Amygdala (tissue), 56 donors: ENCODE results near the gene GALNT3.

Source experiments
- DNase-seq, 56 donors: peaks; one replicate each; lab custom pipeline; 2025; lab: John Stamatoyannopoulos, UW

Gene GALNT3

GRCh38 chr2:165793779-165794535 lies at the start of gene GALNT3:
Gene GALNT3 (minus strand): TSS chr2:165794247. CDS start chr2:165770700, 23,547 bp downstream.
- DNase-seq = peak in 23 of 56 donors; percentile 3 to 42 (median 16)

DNA sequence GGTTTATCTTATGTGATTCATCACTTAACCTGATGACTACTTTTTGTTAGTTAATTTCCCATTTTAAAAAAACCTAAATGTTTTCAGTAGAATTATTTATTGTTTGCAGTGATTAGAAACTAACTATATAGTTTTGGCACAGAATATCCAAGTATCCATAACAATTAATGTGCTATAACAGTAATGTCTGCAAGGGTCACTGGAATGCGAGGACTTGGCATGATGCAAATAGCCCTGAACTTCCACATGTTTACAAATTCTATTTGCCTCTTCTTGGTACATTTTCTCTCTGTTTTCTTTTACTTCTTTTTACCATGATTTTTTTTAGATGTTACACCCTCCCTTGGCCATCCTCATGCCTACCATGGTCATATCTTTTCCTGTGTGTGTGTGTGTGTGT lies 49.3 kb upstream of the GALNT3 start:
- no peak for DNase-seq

DNA sequence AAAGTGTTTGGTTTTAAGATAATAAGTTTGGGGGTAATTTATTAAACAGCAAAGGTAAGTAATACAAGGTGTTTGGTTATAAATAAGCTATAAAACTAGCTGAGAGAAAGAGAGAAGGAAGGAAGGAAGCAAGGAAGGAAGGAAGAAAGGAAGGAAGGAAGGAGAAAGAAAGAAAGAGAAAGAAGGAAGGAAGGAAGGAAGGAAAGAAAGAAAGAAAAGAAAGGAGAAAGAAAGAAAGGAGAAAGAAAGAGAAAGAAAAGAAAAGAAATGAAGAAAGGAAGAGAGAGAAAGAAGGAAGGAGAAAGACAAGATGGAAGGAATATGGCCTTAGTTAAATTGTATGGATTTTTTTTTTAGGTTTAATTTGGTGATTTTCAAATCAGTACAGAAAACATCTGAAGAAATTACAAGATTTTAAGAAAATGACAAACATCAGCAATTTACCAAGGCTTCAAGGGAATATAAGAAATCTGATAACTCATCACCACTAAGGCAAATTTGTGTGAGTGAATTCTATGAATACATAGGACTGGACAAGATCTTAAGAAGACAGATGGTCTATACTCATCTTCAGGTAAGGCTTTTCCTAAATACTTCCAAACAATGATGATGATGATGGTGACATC lies 46.4 kb upstream of the GALNT3 start:
- no peak for DNase-seq

DNA sequence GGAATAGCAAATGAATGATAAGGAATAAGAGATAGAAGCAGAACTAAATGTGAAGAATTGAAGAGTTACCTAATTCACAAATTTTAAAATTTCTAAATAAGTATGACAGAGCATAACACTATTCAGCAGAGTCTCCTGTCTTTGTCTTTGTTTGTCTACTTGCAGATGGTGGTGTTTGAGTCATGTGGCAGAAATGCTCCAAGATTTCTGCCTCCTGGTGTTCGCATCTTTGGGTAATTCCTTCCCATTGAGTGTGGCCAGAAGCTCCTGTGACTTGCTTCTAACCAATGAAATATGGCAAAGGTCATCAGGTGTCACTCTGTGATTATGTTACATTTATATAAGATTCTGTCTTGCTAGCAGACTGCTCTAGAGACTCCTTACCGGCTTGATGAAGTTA lies 45.6 kb upstream of the GALNT3 start:
- no peak for DNase-seq

GRCh38 chr2:165837122-165837521 lies 43.1 kb upstream of the GALNT3 start:
- no peak for DNase-seq

DNA sequence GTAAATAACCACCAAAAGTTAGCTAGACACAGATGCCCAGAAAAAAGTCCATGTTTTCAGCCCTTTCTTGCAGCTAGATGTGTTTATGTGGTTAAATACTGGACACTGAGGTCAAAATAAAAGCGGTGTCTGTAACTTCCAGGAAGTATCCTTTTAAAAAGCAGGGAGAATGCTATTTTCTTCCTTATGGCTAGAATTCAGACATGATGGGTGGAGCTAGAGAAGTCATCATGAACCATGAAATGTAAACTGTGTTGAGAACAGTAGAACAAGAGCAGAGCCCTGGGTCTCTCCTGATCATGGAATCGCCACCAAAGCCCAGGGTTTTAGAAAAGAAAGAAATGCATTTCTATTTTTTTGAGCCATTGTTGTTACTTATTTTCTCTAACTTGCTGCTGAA lies 41.3 kb upstream of the GALNT3 start:
- DNase-seq = no peak

GRCh38 chr2:165833156-165833555 lies 39.1 kb upstream of the GALNT3 start:
- DNase-seq = no peak

DNA sequence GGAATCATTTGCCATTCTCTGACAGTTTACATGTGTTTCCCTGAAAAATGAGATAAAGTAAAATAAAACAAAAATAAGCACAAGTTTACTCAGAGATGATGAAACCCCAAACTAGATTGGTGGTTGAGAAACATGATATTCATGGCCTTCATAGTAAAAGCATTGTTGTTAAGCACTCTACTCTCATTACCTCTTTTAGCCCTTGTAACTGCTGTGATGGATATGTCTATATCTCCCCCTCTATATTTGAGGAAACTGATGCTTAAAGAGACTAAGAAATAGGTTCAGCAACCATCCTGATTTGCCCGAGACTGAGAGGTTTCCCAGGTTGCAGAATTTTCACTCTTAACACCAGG lies 33.9 kb upstream of the GALNT3 start:
- DNase-seq = no peak

- DNase-seq = no peak
Measured at GRCh38 chr2:165827016-165827920, 33.2 kb upstream of the GALNT3 start.

DNA sequence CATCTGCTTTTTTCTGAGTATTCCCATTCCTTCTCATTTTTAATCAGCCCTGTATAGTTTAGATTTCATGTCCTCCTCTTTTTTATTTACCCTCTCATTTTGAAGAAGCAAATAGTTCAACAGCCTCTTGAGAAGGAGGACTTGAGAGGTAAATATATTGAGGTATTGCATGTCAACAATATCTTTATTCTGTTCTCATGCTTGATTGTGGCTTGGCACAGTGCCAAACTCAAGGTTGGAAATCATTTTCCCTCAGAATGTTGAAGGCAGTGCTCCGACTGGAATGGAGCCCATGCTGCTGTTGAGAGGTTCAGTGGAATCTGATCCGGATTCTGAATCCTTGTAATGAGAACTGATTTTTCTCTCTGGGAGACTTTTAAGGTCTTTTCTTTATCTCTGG lies 31.0 kb upstream of the GALNT3 start:
- DNase-seq = peak in 1 of 56 donors; percentile 28

- peak in 1 of 56 donors; percentile 1 for DNase-seq
Measured at GRCh38 chr2:165820296-165820695, 26.2 kb upstream of the GALNT3 start.

DNA sequence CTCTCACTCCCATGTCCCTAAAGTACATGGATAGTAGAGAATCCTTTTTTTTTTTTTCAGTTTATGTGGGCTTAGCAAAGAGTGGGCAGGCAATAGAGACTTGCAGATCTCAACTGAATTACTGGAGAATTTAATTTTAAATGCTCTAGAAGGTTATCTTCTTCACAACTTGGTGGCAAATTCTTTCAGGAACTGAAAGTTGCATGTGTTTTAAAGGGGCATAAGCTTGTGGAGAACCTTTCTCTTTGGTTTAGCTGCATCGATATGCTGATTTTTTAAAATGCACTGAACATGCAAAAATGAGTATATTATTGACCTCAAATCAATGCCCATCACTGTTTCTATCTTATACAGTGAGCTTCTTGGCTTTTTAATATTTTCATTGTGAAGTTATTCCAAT lies 24.9 kb upstream of the GALNT3 start:
- no peak for DNase-seq

DNA sequence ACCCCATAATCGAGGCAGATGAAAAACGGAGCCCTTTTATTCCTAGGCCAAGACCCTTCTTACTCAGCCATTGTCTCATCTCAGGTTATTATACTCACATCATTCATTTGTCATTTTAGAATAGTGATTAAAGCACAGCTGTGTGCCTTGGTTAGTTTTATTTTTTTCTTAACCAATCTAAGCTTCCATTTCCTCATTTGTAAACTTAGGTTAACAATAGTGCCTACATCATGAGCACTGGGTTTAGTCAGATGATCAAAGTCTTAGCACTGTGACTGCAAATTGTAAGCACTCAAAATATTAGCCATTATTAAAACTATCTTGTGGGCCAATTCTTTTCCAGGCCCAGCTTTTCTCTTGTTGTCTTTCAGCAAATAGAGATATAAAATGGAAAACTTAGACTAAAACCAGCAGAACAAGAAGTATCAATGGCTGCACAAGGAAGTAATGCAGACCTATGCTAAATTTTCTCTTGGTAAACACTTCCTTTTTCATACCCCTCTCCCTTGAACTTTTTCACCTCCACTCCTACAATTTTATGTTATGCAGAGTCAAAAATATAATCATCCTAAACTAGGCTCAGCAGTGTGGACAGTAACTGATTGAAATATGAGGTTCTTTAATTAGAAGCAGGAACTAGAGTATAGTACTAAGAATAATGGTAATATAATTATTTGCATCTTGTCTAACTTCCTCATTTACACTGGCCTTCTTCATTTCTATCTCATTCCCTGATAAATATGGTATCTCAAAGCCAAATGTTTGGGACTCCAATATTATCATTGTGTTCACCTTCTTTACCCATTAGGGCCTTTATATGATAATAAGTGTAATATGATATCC lies 21.5 kb upstream of the GALNT3 start:
- no peak for DNase-seq

DNA sequence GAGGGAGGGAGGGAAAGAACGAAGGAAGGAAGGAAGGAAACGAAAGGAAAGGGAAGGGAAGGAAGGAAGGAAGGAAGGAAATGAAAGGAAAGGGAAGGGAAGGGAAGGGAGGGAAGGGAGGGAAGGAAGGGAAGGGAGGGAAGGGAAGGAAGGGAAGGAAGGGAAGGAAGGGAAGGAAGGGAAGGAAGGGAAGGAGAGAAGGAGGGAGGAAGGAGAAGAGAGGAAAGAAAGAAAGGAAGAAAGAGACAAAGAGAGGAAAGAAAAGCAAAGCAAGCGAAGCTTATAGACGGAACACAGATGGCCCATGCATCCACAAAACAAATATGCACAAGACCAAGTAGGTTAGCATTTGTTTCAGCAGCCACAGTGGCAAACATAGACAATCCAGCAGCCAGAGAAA lies 20.4 kb upstream of the GALNT3 start:
- no peak for DNase-seq

GRCh38 chr2:165811592-165812370 lies 17.7 kb upstream of the GALNT3 start:
- no peak for DNase-seq

- DNase-seq = no peak
Measured at GRCh38 chr2:165810418-165810817, 16.4 kb upstream of the GALNT3 start.

GRCh38 chr2:165804719-165805118 lies 10.7 kb upstream of the GALNT3 start:
- no peak for DNase-seq

DNA sequence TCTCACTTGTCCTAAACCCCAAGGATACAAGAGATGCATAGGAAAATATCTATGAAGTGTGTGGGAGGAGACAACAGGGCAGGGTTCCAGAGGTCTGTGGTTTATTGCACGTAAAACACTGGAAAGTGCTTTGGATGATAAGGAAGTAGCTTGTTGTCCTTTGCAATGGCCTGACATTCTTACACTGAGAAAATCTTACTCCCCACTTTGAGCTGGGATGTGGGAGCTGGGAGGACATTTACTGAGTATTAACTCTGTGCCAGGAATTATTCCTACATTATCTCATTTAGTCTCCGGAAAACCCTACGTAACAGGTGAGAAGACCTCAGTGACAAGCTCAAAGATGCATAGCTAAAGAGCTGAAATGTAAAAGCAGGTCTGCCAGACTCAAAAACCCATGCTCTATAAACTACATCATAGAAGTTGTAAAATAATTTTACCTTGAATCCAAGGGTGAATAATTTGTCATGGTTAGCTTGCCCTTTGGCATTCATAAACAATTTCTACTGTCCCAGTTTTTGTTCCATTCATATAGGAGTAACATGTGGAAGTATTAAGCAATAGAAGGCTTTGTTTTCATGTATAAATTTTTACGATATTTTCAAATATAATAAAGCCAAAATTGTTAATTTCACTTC lies 9.2 kb upstream of the GALNT3 start:
- DNase-seq = no peak

- no peak for DNase-seq
Measured at GRCh38 chr2:165801176-165801575, 7.1 kb upstream of the GALNT3 start.
